GM23248 (cell line): ENCODE measurements around the gene LCP2.

Source experiments
- EZH2 ChIP-seq: fragments of 200-600 bp; sonication (generic); IDR thresholded peaks from 2 replicates; pipeline ENCODE4 v1.6.1; 2018; ENCODE audit warnings: antibody characterized with exemption, mild to moderate bottlenecking; ENCODE audit not compliant: insufficient read depth, poor library complexity, severe bottlenecking
- EZH2phosphoT487 ChIP-seq: fragments of 200-600 bp; sonication (generic); IDR thresholded peaks from 2 replicates; pipeline ENCODE4 v1.6.1; 2018; ENCODE audit warnings: antibody characterized with exemption, moderate library complexity, mild to moderate bottlenecking, low read depth; ENCODE audit not compliant: insufficient read depth

DNA sequence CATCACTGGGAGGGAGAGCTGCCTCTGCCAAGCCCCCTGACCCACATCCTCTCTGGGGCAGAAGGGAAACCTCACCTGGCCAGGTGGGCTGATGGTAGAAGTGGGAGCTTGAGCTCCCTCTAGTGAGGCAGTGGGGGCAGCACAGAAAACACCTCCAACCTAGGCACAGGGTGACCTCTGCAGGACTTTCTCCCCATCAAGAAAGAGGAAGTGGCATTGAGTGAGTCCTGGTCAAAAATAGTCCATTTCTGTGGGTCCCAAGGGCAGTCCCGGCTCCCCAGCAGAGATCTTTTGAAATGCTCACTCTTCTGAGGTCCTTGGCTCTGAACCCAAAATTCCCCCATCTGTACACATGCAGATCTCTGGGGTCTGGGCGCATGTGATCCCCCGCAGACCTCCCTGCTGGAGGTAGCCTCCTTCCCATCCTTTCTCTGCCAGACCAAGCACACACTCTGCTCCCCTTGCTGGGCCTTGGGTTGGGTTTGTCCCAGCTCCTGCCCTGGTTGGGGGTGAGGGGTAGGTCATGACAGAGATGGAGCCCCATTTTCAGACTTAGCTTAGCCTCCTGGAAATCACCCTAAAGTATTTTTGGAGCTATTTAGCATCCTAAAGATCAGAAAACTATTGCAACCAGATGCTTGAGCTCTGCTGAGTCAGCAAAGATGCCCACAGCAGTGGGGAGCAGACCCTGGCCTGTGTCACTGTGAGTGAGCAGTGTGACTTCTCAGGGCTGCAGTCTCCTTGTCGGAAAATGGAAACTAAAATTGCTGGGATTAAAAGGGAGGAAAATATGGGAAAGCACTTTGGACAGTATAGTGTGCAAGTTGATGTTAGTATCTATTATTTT lies 41.6 kb upstream of the LCP2 start:
- no peak for TF ChIP-seq EZH2
- TF ChIP-seq EZH2phosphoT487 = no peak
